Activated CD4-positive, alpha-beta T cell treated with anti-CD3 and anti-CD28 coated beads for 48 hours (primary cell): ENCODE results near the gene CNKSR1.

Experiments used
- DNase-seq: peaks from one replicate; pipeline ENCODE4 v3.0.0-alpha.2; 2020

The CNKSR1 gene

GRCh38 chr1:26177182-26177684 is at the start of gene CNKSR1:
CNKSR1 (plus strand) TSS chr1:26177491; CDS start chr1:26177548, 57 bp downstream.
- peak; percentile 41 for DNase-seq

GRCh38 chr1:26129778-26130177 is 47.5 kb upstream of the CNKSR1 start:
- no peak for DNase-seq

- no peak for DNase-seq
Measured at GRCh38 chr1:26130695-26131094, 46.6 kb upstream of the CNKSR1 start.

GRCh38 chr1:26132128-26132833 is 45.0 kb upstream of the CNKSR1 start:
- DNase-seq = no peak

- DNase-seq = no peak
Measured at GRCh38 chr1:26132834-26133167, 44.5 kb upstream of the CNKSR1 start.

- no peak for DNase-seq
Measured at GRCh38 chr1:26134466-26134865, 42.8 kb upstream of the CNKSR1 start.

- DNase-seq = no peak
Measured at GRCh38 chr1:26138974-26139558, 38.2 kb upstream of the CNKSR1 start.

- DNase-seq = no peak
Measured at GRCh38 chr1:26142159-26142558, 35.1 kb upstream of the CNKSR1 start.

- peak; percentile 78 for DNase-seq
Measured at GRCh38 chr1:26145041-26145959, 32.0 kb upstream of the CNKSR1 start.

- DNase-seq = no peak
Measured at GRCh38 chr1:26145960-26146294, 31.4 kb upstream of the CNKSR1 start.

GRCh38 chr1:26148887-26149286 is 28.4 kb upstream of the CNKSR1 start:
- no peak for DNase-seq

- DNase-seq = no peak
Measured at GRCh38 chr1:26153966-26154532, 23.2 kb upstream of the CNKSR1 start.

- no peak for DNase-seq
Measured at GRCh38 chr1:26154750-26155149, 22.5 kb upstream of the CNKSR1 start.

- DNase-seq = no peak
Measured at GRCh38 chr1:26155370-26156284, 21.7 kb upstream of the CNKSR1 start.

GRCh38 chr1:26156285-26157038 is 20.8 kb upstream of the CNKSR1 start:
- no peak for DNase-seq

- no peak for DNase-seq
Measured at GRCh38 chr1:26158271-26158907, 18.9 kb upstream of the CNKSR1 start.

- no peak for DNase-seq
Measured at GRCh38 chr1:26158908-26159742, 18.2 kb upstream of the CNKSR1 start, which contains the start of gene FAM110D. FAM110D (plus strand) TSS chr1:26159079; CDS start chr1:26161292, 2,213 bp downstream.

- DNase-seq = no peak
Measured at GRCh38 chr1:26159743-26160039, 17.6 kb upstream of the CNKSR1 start.

- DNase-seq = no peak
Measured at GRCh38 chr1:26160527-26161414, 16.5 kb upstream of the CNKSR1 start.
